HG03135 (cell line): Measurements from ENCODE around the gene FMNL3.
"Not testable (repeated sequence)": the region's sequence is repeated elsewhere in the genome, so short reads cannot be mapped to it uniquely, and the experiment has no call there.

Experiments used
- ATAC-seq: cut with Tn5 transposase; IDR thresholded peaks from one replicate; pipeline ENCODE4 v1.9.1; 2021; ENCODE audit warnings: mild to moderate bottlenecking, moderate library complexity; ENCODE audit not compliant: unreplicated experiment

Gene FMNL3

GRCh38 chr12:49707128-49707811 is at the start of gene FMNL3:
Gene FMNL3, minus strand, starts transcription at chr12:49707405. Its CDS starts 225 bp downstream, at chr12:49707180.
- peak; percentile 85 for ATAC-seq

- no peak for ATAC-seq
Observed at GRCh38 chr12:49750996-49751393, 43.8 kb upstream of the FMNL3 start.

- ATAC-seq, result no peak
Observed at GRCh38 chr12:49750027-49750995, 43.1 kb upstream of the FMNL3 start.

- ATAC-seq, result no peak
Observed at GRCh38 chr12:49748800-49749199, 41.6 kb upstream of the FMNL3 start.

GRCh38 chr12:49748306-49748705 is 41.1 kb upstream of the FMNL3 start:
- ATAC-seq, result no peak

- no peak for ATAC-seq
Observed at GRCh38 chr12:49744363-49744885, 37.2 kb upstream of the FMNL3 start.

GRCh38 chr12:49741882-49742620 is 34.8 kb upstream of the FMNL3 start:
- ATAC-seq, result peak; percentile 64

GRCh38 chr12:49740930-49741881 is 34.0 kb upstream of the FMNL3 start, which contains the start of gene TMBIM6:
Gene TMBIM6, plus strand, starts transcription at chr12:49741557. Its CDS starts 10,937 bp downstream, at chr12:49752494.
- ATAC-seq, result peak; percentile 94

- not testable (repeated sequence) for ATAC-seq
Observed at GRCh38 chr12:49740277-49740676, 33.1 kb upstream of the FMNL3 start.

GRCh38 chr12:49738721-49739120 is 31.5 kb upstream of the FMNL3 start:
- ATAC-seq, result not testable (repeated sequence)

GRCh38 chr12:49734900-49735299 is 27.7 kb upstream of the FMNL3 start:
- ATAC-seq, result not testable (repeated sequence)

- no peak for ATAC-seq
Observed at GRCh38 chr12:49733219-49734017, 26.2 kb upstream of the FMNL3 start.

- no peak for ATAC-seq
Observed at GRCh38 chr12:49730568-49731101, 23.4 kb upstream of the FMNL3 start.

GRCh38 chr12:49730050-49730449 is 22.8 kb upstream of the FMNL3 start:
- no peak for ATAC-seq

GRCh38 chr12:49728446-49728845 is 21.2 kb upstream of the FMNL3 start:
- no peak for ATAC-seq

GRCh38 chr12:49721355-49721754 is 14.2 kb upstream of the FMNL3 start:
- ATAC-seq, result not testable (repeated sequence)

- no peak for ATAC-seq
Observed at GRCh38 chr12:49720214-49720613, 13.0 kb upstream of the FMNL3 start.

GRCh38 chr12:49717800-49718199 is 10.6 kb upstream of the FMNL3 start:
- ATAC-seq, result not testable (repeated sequence)

- no peak for ATAC-seq
Observed at GRCh38 chr12:49716553-49716952, 9.3 kb upstream of the FMNL3 start.
